GM18873 (cell line): Measurements from ENCODE around the gene GSC2.

ENCODE experiments used
- ATAC-seq: cut with Tn5 transposase; IDR thresholded peaks from one replicate; pipeline ENCODE4 v1.9.1; 2021; ENCODE audit warnings: mild to moderate bottlenecking, moderate library complexity, moderate number of reproducible peaks; ENCODE audit not compliant: unreplicated experiment, low FRiP score

GSC2 gene

GRCh38 chr22:19103880-19104821 is 45.9 kb downstream of the GSC2 start:
- ATAC-seq = no peak

GRCh38 chr22:19098157-19098556 is 51.9 kb downstream of the GSC2 start:
- no peak for ATAC-seq

- no peak for ATAC-seq
Observed at GRCh38 chr22:19097518-19097917, 52.6 kb downstream of the GSC2 start.
